ENCODE measurements around the gene GPR143.

- TF ChIP-seq CTCF (conservative IDR thresholded peaks at IDR 0.05; ENCODE audit: low read depth, low read length) (no peak), EZH2 (IDR thresholded peaks at IDR 0.05; ENCODE audit: borderline replicate concordance, low read depth, low read length, poor library complexity, severe bottlenecking) (no peak)
Observed at GRCh38 chrX:9757366-9757765, 8.3 kb downstream of the GPR143 start.

All from A673 (cell line).